NCI-H82 treated with DMSO at 0.1 percent for 48 hours (cell line): ENCODE measurements around the gene SAG.
"Not testable (repeated sequence)": the region's sequence is repeated elsewhere in the genome, so short reads cannot be mapped to it uniquely, and the experiment has no call there.

Source experiments
- DNase-seq: peaks from one replicate; lab custom pipeline; 2025; ENCODE audit not compliant: unreplicated experiment; lab: John Stamatoyannopoulos, UW

Gene SAG

GRCh38 chr2:233354500-233354924 is 46.9 kb downstream of the SAG start:
- DNase-seq, result no peak

GRCh38 chr2:233354971-233355574 is 47.5 kb downstream of the SAG start:
- no peak for DNase-seq

- no peak for DNase-seq
Observed at GRCh38 chr2:233355916-233356315, 48.3 kb downstream of the SAG start.

GRCh38 chr2:233356546-233357308 is 49.1 kb downstream of the SAG start:
- no peak for DNase-seq

GRCh38 chr2:233358335-233358734 is 50.7 kb downstream of the SAG start:
- no peak for DNase-seq

- no peak for DNase-seq
Observed at GRCh38 chr2:233358947-233359346, 51.3 kb downstream of the SAG start.

GRCh38 chr2:233359823-233360222 is 52.2 kb downstream of the SAG start:
- DNase-seq, result no peak

GRCh38 chr2:233360771-233361176 is 53.2 kb downstream of the SAG start:
- DNase-seq, result peak; percentile 45

- peak; percentile 79 for DNase-seq
Observed at GRCh38 chr2:233361297-233361696, 53.7 kb downstream of the SAG start.

GRCh38 chr2:233362742-233363141 is 55.1 kb downstream of the SAG start:
- DNase-seq, result no peak

- DNase-seq, result no peak
Observed at GRCh38 chr2:233363744-233364235, 56.2 kb downstream of the SAG start.

- DNase-seq, result no peak
Observed at GRCh38 chr2:233365861-233366520, 58.4 kb downstream of the SAG start.

- no peak for DNase-seq
Observed at GRCh38 chr2:233367586-233367985, 60.0 kb downstream of the SAG start.

GRCh38 chr2:233368756-233369155 is 61.1 kb downstream of the SAG start:
- DNase-seq, result no peak

GRCh38 chr2:233369462-233369861 is 61.8 kb downstream of the SAG start:
- DNase-seq, result no peak

GRCh38 chr2:233369897-233370685 is 62.5 kb downstream of the SAG start:
- no peak for DNase-seq

- no peak for DNase-seq
Observed at GRCh38 chr2:233371641-233372040, 64.0 kb downstream of the SAG start.

- DNase-seq, result no peak
Observed at GRCh38 chr2:233372855-233373254, 65.2 kb downstream of the SAG start.

GRCh38 chr2:233373316-233373715 is 65.7 kb downstream of the SAG start:
- no peak for DNase-seq

- DNase-seq, result not testable (repeated sequence)
Observed at GRCh38 chr2:233374776-233375175, 67.2 kb downstream of the SAG start.
